ENCODE data around the gene SLC25A13.

The SLC25A13 gene

DNA sequence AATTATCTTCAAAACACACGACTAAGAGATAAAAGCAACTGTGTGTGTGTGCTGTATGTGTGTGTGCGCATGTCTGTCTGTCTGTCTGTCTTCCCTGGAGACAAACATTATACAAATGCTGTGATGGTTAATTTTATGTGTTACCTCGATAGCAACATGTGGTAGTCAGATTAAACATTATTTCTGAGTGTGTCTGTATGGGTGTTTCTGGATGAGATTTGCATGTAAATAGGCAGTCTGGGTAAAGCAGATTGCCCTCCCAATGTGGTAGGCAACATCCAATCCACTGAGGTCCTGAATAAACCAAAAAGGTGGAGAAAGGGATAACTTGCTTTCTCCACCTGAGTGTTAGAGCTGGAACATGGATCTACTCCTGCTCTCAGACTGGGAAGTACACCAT, 67.9 kb downstream of the SLC25A13 start:
- Mint-ChIP-seq H3K4me3 (no peak overlapping the region), H3K36me3 (peaks cover 3% of the 10 kb centered on the region), H3K27ac (no peak overlapping the region), H3K9me3 (peaks cover 13% of the 10 kb centered on the region), H3K27me3 (no peaks in the 10 kb centered on the region), H3K4me1 (no peaks in the 10 kb centered on the region)
- no peak for DNase-seq
- CTCF ChIA-PET = no interaction called here

DNA sequence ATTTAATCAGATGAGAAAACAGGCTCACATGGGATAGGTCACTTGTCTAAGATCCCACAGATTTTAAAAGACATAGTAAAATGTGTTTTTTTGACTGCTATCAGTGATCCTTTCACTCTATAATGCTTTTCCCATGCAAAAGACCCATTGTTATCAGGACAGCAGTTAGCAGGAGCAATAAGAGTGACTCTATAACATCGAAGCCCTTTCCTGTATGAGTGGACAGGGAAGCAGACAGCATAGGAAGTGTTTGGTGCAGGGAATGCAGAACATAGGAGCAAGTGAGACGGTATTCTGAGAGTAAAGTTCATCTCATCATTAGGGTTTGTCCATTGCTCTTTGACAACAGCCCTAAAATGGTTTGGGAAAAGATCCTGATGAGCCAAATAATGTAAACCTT, 68.5 kb downstream of the SLC25A13 start:
- Mint-ChIP-seq H3K27me3 (no peaks in the 10 kb centered on the region), H3K4me3 (no peak overlapping the region), H3K27ac (no peak overlapping the region), H3K9me3 (peaks cover 11% of the 10 kb centered on the region), H3K4me1 (no peaks in the 10 kb centered on the region), H3K36me3 (peaks cover 3% of the 10 kb centered on the region)
- CTCF ChIA-PET = no interaction called here
- no peak for DNase-seq

GRCh38 chr7:96250776-96251361, 71.0 kb downstream of the SLC25A13 start:
- Mint-ChIP-seq H3K4me3 (no peak overlapping the region), H3K9me3 (no peaks in the 10 kb centered on the region), H3K4me1 (no peaks in the 10 kb centered on the region), H3K27me3 (no peaks in the 10 kb centered on the region), H3K36me3 (no peaks in the 10 kb centered on the region), H3K27ac (no peak overlapping the region)
- DNase-seq = no peak
- CTCF ChIA-PET = no interaction called here

DNA sequence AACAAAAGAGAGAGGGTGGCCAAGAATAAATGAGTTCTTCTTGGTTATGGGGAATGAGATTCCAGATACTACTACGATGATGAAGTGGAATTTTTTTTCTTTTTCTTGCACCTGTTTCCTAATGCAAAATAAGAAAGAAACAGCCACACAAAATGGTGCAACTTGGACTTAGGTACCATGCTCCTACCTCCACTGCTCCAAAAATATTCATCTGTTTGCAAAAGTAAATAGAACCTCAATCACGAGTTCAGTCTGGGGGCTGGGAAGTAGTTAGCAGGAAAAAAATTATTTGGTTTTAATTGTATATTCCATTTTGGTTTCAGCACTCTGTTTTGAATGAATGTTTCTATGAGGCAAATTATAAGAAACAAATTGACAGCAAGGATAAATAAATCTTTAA, 73.5 kb downstream of the SLC25A13 start:
- CTCF ChIA-PET = no interaction called here

GRCh38 chr7:96246919-96247318, 75.0 kb downstream of the SLC25A13 start:
- CTCF ChIA-PET = no interaction called here
- DNase-seq = no peak
- Mint-ChIP-seq H3K36me3 (no peaks in the 10 kb centered on the region), H3K4me1 (no peaks in the 10 kb centered on the region), H3K27ac (no peak overlapping the region), H3K4me3 (no peak overlapping the region), H3K27me3 (no peaks in the 10 kb centered on the region), H3K9me3 (no peaks in the 10 kb centered on the region)

More for the DNA sequence above, 73.5 kb downstream of the SLC25A13 start:
- Mint-ChIP-seq H3K4me1 (no peaks in the 10 kb centered on the region), H3K36me3 (no peaks in the 10 kb centered on the region), H3K27ac (no peak overlapping the region), H3K27me3 (no peaks in the 10 kb centered on the region), H3K4me3 (no peak overlapping the region), H3K9me3 (no peaks in the 10 kb centered on the region)
- DNase-seq = no peak

- Mint-ChIP-seq H3K27me3 (no peaks in the 10 kb centered on the region), H3K4me3 (no peak overlapping the region), H3K4me1 (no peaks in the 10 kb centered on the region), H3K27ac (no peak overlapping the region), H3K36me3 (no peaks in the 10 kb centered on the region), H3K9me3 (no peaks in the 10 kb centered on the region)
- no peak for DNase-seq
- CTCF ChIA-PET = no interaction called here
Measured at GRCh38 chr7:96244992-96245292, 77.0 kb downstream of the SLC25A13 start.

DNA sequence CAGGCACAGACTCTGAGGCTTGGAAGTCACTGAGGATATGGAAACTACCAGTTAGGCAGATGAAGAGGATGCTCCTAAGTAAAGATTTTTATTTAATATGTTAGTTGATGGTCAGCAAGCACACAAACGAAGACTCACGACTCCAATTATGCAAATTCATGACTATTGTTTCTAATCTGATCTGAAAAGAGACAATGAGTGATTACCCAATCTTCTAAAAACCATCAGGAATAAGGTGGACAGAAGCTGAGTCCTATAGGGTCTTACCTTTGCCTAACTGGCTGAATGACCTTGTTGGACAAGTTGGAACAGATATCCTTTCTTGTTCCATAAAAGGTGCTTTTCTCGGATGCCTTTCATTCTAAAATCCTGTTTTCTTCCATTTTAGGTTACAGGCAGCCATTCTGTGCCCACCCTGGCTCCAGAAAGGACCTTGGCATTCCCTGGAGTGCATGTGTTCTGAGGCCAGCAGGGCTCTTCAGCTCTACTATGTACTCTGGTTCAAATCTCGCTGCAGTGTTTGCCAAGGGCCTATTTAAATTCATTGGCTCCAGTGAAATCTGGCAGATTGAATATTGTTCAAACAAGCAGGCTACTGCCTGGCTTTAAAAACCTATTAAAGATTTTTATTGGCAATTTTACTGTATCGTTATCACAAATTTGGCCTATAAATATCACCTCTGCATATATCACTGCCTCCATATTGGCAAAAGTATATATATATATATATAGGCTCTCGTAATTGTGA, 77.5 kb downstream of the SLC25A13 start:
- CTCF ChIA-PET = no interaction called here
- H3K9me3 Mint-ChIP-seq = no peaks in the 10 kb centered on the region
- no peaks in the 10 kb centered on the region for H3K36me3 Mint-ChIP-seq
- H3K27me3 Mint-ChIP-seq = no peaks in the 10 kb centered on the region
- H3K4me1 Mint-ChIP-seq = no peaks in the 10 kb centered on the region
- DNase-seq = no peak
- H3K4me3 Mint-ChIP-seq = no peak overlapping the region
- H3K27ac Mint-ChIP-seq = no peak overlapping the region

DNA sequence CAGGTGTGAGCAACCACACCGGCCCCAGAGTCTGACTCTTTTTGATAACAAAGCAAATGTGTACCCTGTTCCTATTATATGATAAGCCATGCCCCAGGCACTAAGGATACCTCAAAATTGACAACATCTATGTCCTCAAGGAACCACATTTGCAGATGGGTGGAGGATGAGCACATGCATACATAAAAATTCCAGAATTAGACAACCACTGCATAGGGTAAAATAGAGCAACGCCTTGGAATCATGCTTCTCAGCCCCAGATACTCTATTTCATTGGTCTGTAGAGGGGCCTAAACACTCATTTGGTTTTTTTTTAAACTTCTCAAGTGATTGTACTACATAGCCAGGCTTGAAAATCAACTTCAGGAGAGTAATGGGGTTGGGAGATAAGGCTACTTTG, 78.7 kb downstream of the SLC25A13 start:
- CTCF ChIA-PET = no interaction called here
- Mint-ChIP-seq H3K9me3 (no peaks in the 10 kb centered on the region), H3K27me3 (no peaks in the 10 kb centered on the region), H3K36me3 (no peaks in the 10 kb centered on the region), H3K4me3 (no peak overlapping the region), H3K27ac (no peak overlapping the region), H3K4me1 (no peaks in the 10 kb centered on the region)
- no peak for DNase-seq

- no peak for DNase-seq
- Mint-ChIP-seq H3K4me1 (no peaks in the 10 kb centered on the region), H3K27me3 (no peaks in the 10 kb centered on the region), H3K4me3 (no peak overlapping the region), H3K27ac (no peak overlapping the region), H3K9me3 (no peaks in the 10 kb centered on the region), H3K36me3 (no peaks in the 10 kb centered on the region)
- CTCF ChIA-PET = no interaction called here
Measured at GRCh38 chr7:96241855-96242254, 80.0 kb downstream of the SLC25A13 start.

DNA sequence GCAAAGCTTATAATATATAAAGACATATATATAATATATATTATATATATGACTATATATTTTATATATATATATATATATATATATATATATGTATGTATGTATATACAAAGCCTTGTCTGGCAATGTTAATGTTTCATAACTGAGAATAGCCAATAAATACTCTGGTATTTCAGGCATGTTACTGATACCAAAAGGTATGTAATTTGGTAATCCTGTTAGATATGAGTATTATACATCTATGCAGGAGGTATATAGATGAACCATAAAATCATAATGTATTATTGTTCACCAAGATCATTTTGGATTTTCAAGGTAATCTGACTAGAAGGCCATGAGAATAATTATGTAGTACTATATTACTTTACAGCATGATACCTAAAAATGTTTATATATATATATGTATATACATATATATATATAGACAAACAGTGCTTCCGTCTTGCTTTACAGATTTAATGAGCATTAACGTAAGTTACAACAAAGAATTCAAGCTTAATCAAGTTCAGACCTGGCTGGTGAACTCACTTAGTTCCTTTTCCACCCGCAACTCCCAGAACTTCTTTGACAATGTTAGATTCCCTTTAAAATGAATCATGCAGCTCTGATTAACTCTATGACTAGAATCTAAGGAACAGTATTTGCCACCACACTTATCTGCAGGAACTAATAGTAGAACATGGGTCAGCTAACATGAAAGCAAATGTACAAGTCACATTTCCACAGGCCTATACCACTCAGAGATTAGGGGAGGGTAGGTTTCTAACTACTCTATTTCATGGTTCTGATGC, 82.7 kb downstream of the SLC25A13 start:
- Mint-ChIP-seq H3K4me3 (no peak overlapping the region), H3K36me3 (no peaks in the 10 kb centered on the region), H3K27me3 (no peaks in the 10 kb centered on the region), H3K9me3 (no peaks in the 10 kb centered on the region), H3K27ac (no peak overlapping the region), H3K4me1 (no peaks in the 10 kb centered on the region)
- CTCF ChIA-PET = no interaction called here
- DNase-seq = no peak

- DNase-seq = no peak
- H3K9me3 Mint-ChIP-seq = no peaks in the 10 kb centered on the region
- H3K4me3 Mint-ChIP-seq = no peak overlapping the region
- H3K36me3 Mint-ChIP-seq = no peaks in the 10 kb centered on the region
- CTCF ChIA-PET = no interaction called here
- no peak overlapping the region for H3K27ac Mint-ChIP-seq
- no peaks in the 10 kb centered on the region for H3K4me1 Mint-ChIP-seq
- H3K27me3 Mint-ChIP-seq = no peaks in the 10 kb centered on the region
Measured at GRCh38 chr7:96238474-96238873, 83.4 kb downstream of the SLC25A13 start.

DNA sequence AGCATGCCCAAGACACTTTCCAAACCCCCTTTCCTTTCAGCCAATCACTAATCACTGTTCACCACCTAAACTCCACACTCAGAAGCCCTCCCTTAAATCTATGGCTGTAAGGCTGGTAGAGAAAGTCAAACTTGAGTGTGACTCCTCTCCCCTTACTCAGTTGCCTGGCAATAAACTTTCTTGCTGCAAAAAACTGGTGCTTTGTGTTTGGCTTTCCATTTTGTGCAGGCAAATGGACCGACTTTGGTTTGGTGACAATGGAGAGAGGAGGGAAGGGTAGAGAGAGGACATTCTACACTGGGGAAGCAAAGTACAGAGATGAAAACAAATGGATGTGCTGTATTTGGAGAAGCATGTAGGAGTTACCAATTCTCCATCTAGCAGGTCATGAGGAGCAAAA, 84.9 kb downstream of the SLC25A13 start:
- no peaks in the 10 kb centered on the region for H3K4me1 Mint-ChIP-seq

GRCh38 chr7:96236198-96237039, 85.5 kb downstream of the SLC25A13 start:
- Mint-ChIP-seq H3K4me1 (no peaks in the 10 kb centered on the region), H3K27ac (no peak overlapping the region), H3K27me3 (no peaks in the 10 kb centered on the region), H3K4me3 (no peak overlapping the region), H3K9me3 (no peaks in the 10 kb centered on the region), H3K36me3 (no peaks in the 10 kb centered on the region)
- DNase-seq = no peak
- CTCF ChIA-PET = no interaction called here

More for the DNA sequence above, 84.9 kb downstream of the SLC25A13 start:
- H3K27me3 Mint-ChIP-seq = no peaks in the 10 kb centered on the region
- CTCF ChIA-PET = no interaction called here
- no peaks in the 10 kb centered on the region for H3K36me3 Mint-ChIP-seq
- H3K9me3 Mint-ChIP-seq = no peaks in the 10 kb centered on the region
- DNase-seq = no peak
- H3K27ac Mint-ChIP-seq = no peak overlapping the region
- H3K4me3 Mint-ChIP-seq = no peak overlapping the region

DNA sequence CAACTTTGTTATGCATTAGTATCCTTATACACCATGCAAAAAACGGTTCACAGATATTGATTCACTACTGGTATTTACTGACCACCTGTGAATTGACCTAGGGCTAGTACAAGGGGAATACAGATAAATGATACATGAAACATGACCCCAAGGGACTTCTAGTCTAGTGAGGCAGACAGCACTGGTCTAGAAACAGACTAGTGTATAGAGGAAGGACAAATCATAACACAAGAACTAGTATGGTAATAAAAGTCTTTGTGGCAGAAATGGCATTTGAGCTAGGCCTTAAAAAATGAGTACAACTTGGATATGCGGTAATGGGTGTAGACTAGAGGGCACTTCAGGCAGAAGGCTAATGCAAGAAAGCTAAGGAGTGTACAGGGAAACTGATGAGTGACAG, 86.6 kb downstream of the SLC25A13 start:
- Mint-ChIP-seq H3K36me3 (peaks cover 3% of the 10 kb centered on the region), H3K27me3 (no peaks in the 10 kb centered on the region), H3K27ac (no peak overlapping the region), H3K9me3 (no peaks in the 10 kb centered on the region), H3K4me3 (no peak overlapping the region), H3K4me1 (no peaks in the 10 kb centered on the region)
- no peak for DNase-seq
- CTCF ChIA-PET = no interaction called here

Measured in activated naive CD4-positive, alpha-beta T cell treated with anti-CD3 and anti-CD28 coated beads, Interleukin-2, amount 10 ng/mL, durations not matched to agents 7 days and 5 days (primary cell).